GM21786 (cell line): ENCODE measurements around the gene GPATCH8.
"Not testable (repeated sequence)": the region's sequence is repeated elsewhere in the genome, so short reads cannot be mapped to it uniquely, and the experiment has no call there.

Source experiments
- ATAC-seq: cut with Tn5 transposase; IDR thresholded peaks from one replicate; pipeline ENCODE4 v1.9.1; 2021; ENCODE audit not compliant: unreplicated experiment

The GPATCH8 gene

GRCh38 chr17:44378171-44378705, 125.0 kb downstream of the GPATCH8 start:
- no peak for ATAC-seq

DNA sequence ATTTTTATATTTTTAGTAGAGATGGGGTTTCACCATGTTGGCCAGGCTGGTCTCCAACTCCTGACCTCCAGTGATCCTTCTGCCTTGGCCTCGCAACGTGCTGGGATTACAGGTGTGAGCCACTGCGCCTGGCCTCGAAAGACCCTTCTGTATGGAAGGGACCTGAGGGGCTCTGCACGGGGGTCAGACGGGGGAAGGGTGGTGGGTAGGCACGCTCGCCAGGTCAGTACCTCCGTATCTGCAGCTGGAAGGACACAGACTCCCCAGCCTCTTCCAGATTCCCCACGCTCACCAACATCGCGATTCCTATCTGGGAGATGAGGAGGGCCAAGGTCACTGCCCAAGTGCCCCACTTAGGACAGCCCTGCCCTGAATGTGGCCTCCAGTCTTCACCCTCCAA, 126.4 kb downstream of the GPATCH8 start:
- ATAC-seq: no peak

DNA sequence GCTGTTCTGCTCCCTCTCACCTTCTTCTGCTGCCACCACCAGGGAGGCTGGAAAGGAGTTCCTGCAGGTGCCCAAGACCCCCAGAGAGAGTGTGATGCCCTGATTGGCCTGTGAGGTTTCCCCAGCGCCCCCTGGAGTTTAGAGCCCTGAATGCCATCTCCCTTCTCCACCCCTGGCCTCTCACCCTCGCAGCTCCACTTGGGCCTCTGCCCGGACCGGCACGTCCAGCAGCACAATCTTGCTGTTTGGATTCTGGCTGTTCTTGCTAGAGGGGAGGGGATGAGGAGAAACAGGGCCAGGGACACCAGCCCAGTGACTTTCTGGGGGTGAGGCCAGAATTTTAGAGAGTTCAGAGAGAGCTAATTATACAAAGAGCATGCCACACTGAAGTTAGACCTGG, 127.1 kb downstream of the GPATCH8 start:
- no peak for ATAC-seq

DNA sequence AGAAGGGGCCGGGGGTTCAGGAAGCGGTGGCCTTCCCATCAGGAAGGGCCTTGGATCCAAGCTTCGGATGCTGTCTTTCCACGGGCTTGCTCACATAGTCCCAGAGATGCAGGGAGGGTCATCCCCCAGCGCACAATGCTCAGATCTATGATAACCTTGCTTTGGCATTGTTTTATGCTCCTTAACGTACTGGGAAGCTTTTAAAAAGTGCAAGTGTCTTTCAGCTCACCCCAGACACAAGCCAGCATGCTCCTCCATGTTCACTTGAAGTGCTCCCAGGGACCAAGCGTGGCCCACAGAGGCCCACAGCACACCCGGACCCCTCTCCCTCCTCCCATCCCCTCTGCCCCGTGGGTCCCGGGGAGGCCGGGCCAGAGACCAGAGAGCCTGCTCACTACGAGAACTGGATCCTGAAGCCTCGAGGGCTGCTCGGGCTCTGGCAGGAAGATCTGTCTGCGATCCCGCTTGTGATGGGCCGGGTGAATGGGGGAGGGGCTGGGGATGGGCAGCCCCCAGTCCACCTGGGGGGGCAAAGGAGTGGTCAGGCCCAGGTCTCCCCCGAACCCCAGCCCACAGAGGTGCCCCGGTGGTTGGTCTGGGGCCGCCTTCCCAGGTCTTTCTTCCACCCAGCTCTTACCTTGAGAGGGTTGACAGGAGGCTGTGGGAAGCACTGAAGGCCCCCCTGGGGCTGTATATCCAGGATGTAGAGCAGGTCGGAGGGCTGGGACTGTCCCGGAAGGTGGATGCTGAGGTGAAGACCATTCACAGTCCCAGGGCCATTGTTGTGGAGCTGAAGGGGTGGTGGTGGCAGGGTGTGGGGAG, 127.8 kb downstream of the GPATCH8 start:
- no peak for ATAC-seq

DNA sequence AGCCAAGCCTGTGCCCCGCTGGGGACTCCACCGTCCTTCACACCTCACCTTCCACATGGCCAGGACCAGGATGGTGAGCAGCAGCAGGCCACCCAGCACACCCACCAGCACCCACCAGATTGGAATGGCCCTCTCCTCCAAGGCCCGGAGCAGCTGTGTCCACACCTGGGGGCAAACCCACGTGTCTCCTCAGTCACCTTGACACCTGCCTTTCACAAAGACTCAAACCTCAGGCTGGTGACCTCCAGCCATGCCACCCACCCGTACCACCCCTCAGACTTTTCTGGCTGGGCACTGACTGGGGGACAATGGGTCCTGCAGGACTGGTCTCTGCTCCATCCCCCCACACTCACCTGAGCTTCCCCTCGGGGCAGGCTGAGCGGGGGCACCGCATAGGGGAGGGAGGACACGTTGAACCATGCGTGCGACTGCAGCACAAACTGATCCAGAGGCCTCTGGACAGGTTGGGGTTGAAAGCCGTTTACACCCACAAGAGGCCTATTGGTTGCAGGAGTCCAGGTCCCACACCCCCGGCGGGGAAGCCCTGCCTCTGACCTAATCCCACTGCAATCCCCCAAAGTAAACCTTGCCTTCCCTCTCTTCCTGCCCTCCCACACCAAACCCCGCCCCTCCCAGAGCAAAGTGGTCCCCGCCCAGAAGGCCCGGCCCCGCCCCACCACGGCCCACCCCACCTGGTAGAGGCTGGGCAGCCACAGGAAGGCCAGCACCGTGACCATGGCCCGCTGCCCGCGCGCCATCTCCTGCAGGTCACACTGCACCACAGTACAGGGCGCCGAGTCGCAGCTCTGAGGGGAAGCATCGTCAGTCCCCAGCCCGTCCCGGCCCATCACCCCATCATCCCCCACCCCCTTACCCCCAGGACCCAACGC, 128.7 kb downstream of the GPATCH8 start:
- ATAC-seq: no peak

DNA sequence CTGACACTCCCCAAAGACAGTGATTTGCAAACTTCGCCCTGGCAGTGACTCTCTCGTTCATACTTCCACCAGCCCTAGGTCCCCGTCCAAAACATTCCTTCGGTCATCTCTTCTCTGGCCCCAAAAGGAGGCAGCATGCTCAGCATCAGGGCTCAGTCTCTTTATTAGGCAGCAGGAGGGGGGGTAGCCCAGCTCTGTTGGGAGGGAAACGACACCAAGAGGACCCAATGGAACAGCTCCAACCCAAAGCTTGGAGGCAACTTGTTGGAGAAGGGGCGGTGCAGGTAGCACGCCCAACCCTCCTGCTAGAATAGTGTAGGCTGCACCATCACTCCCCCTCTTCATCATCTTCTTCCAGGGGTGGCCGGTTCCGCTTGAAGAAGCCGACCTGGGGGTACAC, 131.2 kb downstream of the GPATCH8 start:
- ATAC-seq: no peak

DNA sequence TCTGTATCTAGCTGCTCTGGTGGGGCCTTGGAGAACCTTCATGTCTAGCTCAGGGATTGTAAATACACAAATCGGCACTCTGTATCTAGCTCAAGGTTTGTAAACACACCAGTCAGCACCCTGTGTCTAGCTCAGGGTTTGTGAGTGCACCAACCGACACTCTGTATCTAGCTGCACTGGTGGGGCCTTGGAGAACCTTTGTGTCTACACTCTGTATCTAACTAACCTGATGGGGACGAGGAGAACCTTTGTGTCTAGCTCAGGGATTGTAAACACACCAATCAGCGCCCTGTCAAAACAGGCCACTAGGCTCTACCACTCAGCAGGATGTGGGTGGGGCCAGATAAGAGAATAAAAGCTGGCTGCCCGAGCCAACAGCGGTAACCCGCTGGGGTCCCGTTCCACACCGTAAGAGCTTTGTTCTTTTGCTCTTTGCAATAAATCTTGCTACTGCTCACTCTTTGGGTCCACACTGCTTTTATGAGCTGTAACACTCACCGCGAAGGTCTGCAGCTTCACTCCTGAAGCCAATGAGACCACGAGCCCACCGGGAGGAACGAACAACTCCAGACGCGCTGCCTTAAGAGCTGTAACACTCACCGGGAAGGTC, 133.7 kb downstream of the GPATCH8 start:
- ATAC-seq: not testable (repeated sequence)

- ATAC-seq: not testable (repeated sequence)
These were observed 134.6 kb downstream of the GPATCH8 start for GRCh38 chr17:44368391-44369243.

DNA sequence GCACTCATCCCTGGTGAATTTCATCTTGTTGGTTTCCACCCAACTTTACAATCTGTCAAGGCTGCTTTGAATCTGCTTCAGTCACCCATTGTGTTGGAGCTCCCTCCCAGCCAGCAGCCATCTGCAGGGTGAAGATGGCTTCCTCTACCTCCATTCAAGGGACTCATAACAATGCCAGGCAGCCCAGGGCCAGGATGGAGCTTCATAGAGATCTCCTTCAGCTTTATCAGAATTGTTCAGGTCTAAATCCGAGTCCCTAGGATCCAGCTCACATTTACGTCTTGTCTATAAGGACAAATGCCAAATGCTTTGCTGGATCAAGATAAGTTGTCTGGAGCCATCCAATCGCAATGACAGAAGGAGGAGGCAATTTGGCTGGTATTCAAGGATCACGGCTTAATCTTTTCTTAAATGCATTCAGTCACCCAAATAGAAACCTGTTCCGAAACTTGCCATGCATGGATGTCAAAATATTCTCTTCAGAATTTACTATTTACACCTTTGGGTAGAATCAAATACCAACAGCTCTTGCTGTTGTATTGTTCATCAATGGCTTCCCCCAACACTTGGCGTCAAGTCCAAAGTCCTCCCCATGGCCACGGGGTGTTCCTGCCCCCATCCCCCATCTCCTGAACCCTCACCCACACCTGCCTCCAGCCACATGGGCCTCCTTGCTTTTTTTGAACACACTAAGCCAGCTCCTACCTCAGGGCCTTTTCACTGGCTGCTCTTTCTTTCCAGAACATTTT, 135.8 kb downstream of the GPATCH8 start:
- no peak for ATAC-seq

DNA sequence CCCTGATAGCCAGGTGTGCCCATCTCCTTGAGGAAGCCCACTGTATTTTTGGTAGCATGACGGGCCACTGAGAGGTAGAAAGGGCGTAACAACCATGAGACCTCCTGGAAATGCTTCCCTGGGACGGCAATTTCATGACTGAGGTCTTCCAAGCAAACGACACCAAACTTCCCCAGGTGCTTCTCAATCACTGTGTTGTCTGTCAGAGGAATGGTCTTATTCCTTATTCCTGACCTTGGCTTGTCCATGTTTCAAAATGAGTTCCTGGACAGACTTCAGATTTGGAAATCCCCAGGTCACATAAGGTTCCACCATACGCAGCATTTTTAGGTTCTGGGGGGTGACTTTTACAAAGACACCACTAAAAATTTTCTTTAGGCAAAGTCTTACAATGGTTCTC, 138.2 kb downstream of the GPATCH8 start:
- ATAC-seq: not testable (repeated sequence)

DNA sequence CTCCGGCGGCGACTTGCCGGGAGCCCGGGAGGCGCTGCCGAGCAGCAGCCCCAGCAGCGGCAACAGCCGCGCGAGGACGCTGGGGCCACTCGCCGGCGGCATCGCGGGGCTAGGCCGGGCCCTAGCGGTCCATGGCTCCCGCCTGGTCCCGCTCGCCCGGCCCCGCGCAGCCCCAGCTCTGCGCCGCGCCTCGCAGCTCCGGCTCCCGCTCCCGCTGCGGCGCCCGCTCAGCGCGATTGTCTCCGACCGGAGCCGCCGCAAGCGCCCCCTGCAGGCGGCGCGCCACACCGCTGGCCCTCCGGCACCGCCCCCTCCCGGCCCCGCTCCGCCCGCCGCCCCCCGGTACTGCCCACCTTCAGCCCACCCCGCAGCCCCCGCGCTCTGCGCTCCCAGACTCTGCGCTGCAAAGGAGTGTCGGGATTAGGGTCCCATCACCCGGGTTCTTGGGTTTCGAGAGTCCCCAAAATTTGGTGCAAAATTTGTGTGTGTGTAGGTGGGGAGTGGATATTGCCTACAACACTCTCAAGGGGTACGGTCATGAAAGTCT, 139.5 kb downstream of the GPATCH8 start, which contains the start of gene FAM171A2:
TSS of gene FAM171A2 (minus strand) at position 241 of the 547 bp plus-strand sequence. CDS start at position 102, 139 bp downstream.
- no peak for ATAC-seq

DNA sequence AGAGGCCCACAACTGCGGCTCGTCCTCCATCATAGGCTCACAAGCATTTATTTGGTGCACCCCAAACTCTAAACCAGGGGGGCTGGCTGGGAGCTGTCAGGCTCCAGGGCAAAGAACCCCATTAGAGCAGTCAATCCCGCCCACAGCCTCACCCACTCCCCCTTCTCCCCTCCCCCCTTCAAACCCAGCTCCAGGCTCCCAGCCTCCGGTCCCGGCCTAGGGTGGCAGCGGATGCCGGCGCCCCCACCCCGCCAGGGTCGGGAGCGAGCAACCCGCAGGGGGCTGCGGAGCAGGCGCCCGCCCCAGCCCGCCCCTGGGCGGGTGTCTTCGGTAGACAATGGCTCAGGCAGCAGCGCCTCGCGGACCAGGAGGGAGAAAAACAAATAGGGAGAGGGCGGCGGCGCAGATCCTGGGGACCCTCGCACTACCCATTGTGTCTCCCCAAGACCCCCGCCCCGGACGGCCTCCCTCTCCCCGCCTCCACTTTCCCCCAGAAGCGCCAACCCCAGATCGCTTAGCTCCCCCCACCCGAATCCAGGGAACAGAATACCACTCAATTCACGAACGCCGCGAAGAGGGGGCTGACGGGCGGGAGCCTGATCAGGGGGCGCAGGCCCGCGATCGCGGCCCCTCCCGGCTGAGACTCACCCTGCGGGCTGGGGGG, 140.1 kb downstream of the GPATCH8 start:
- no peak for ATAC-seq

DNA sequence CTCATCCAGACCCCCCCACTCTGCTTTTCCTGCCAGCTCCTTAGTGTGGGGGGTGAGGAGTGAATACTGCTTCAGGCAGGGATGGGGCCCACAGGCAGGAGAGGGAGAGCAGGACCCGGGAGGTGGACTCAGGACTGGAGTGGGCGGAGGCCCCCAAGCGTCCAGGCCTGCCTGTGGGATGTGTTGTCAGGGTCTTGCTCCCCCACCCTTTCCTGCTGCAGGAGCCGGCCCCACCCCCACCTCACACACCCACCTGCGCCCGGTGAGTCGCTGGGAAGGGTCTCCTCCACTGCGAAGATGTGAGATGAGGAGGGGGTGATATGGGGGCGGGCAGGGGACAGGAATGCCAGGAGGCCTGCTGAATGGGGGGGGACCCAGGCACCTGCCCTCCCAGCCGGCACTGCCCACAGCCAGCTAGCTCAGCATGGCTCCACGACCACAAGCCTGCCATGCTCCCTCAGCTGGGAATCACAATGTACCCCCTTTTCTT, 140.7 kb downstream of the GPATCH8 start:
- ATAC-seq: no peak

- no peak for ATAC-seq
These were observed 141.6 kb downstream of the GPATCH8 start for GRCh38 chr17:44361292-44362260.

DNA sequence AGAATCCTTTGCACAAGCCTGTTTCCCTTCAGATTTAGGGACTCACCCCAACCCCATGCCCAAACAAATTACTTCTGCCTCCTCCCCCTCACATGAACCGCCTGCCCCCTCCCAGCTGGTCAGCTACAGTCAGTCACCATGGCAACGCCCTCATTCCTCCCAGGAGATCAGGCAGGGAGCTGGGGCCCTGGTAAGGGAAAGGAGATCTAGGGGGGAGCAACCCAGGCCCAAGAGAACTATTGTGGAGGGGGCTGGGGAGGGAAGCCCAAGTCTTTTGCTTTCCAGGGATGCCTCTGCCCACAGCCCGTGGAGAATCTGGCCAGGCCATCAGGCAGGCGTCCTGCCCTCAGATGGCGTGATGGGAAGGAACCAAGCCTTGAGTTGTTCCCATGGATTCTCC, 142.4 kb downstream of the GPATCH8 start:
- no peak for ATAC-seq

GRCh38 chr17:44360144-44360533, 143.1 kb downstream of the GPATCH8 start:
- ATAC-seq: no peak

DNA sequence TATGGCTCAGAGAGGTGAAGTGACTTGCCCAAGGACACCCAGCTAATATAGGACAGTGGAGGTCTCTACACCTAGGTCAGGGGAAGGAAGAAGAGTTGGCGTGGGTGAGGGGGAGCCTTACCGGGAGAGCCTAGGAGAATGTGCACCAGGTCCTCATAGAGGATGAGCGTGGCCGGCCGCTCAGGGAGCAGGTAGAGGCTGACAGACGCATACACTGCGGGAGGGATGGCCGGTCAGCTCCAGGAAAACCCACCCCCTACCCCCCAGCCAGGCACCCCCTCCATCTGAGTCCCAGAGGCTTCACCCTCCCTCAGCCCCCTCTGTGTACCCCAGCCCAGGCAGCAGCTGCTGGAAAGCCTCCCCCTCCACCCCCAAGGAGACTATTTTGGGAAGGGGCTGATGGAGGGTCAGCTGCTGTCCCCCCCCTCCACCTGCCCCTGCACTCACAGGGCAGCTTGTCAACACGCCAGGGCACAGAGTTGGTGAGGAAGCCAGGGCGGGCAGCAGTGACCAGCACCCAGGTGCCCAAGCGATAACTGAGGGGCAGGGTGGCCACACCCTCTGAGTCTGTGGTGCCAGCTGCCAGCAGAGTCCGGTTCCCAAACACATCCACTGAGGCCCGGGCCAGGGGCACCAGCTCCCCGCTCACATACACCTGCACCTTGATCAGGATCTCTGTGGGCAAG, 143.6 kb downstream of the GPATCH8 start:
- no peak for ATAC-seq
